Measurements from ENCODE around the gene UVSSA. TPM values are rescaled to one million over a fixed set of nuclear protein-coding genes. Genes with fewer than 3 reads are reported as not detected.

Gene UVSSA
- total and polyA plus RNA-seq, 12 donors: 2.4 to 11.9 (median 6.6) TPM

GRCh38 chr4:1325176-1325480 lies 21.9 kb upstream of the UVSSA start:
- Histone ChIP-seq H3K36me3 (peaks cover 0 to 88% (median 21%) of the 10 kb centered on the region in 9 donors), H3K9me3 (no peaks in the 10 kb centered on the region), H3K27ac (no peak overlapping the region), H3K4me1 (peaks cover 0 to 17% (median 0%) of the 10 kb centered on the region in 9 donors), H3K27me3 (no peaks in the 10 kb centered on the region), H3K4me3 (no peak overlapping the region)
- no peak for ATAC-seq
- intact Hi-C loops (cut with DNase I): no loop called here
- no peak for TF ChIP-seq CTCF (IDR thresholded peaks at IDR 0.05)
- WGBS, 2 donors: 95 to 96% methylated on average over 11 of the region's 11 CpGs
- DNase-seq: no peak

- ATAC-seq (no peak), DNase-seq (no peak)
- Histone ChIP-seq H3K36me3 (peaks cover 0 to 89% (median 21%) of the 10 kb centered on the region in 9 donors), H3K27ac (no peak overlapping the region), H3K4me3 (no peak overlapping the region), H3K9me3 (no peaks in the 10 kb centered on the region), H3K27me3 (no peaks in the 10 kb centered on the region), H3K4me1 (peaks cover 0 to 17% (median 0%) of the 10 kb centered on the region in 9 donors)
- TF ChIP-seq CTCF (IDR thresholded peaks at IDR 0.05): no peak
- WGBS, 2 donors: 85 to 88% methylated on average over 35 of the region's 35 CpGs
- intact Hi-C loops (cut with DNase I): no loop called here
Observed at GRCh38 chr4:1325681-1326635, 21.1 kb upstream of the UVSSA start.

DNA sequence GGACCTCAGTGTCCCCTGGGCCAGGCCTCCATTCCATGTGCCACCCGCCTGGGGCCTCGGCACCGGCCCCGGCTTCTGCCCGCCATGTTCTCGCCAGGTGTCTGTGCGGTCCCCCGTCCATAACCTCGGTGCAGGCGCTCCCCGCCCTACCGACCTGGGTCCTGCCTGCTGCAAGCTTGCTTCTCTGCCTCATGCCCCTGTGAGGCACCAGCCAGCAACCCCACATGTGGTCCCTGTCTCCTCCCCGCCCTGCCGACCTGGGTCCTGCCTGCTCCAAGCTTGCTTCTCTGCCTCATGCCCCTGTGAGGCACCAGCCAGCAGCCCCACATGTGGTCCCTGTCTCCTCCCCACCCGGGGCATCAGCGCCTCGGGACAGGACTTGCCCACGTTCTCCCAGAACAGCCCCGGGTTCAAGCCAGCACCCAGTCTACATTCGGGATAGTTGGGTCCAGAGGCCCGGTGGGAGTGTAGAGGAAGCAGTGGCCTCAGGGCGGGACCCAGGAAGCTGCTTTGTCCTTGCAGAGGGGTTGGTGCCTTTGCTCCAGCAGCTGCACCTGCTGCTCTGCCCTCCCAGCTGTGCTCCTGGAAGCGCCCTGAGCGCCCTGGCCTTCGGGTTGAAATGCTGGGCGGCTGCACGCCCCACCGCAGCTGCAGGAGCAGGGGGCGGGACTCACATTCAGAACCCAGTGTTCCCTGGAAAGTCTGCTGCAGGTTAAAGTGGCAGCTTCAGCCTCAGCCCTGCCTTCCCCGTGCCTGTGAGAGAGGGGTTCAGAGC lies 20.1 kb upstream of the UVSSA start:
- peaks cover 0 to 17% (median 0%) of the 10 kb centered on the region in 9 donors for H3K4me1 ChIP-seq
- no peak overlapping the region for H3K4me3 ChIP-seq
- H3K27me3 ChIP-seq: no peaks in the 10 kb centered on the region
- WGBS, 2 donors: 94 to 95% methylated on average over 27 to 30 of the region's 30 CpGs
- intact Hi-C loops (cut with DNase I): no loop called here
- DNase-seq (no peak), ATAC-seq (no peak)
- peaks cover 0 to 86% (median 21%) of the 10 kb centered on the region in 9 donors for H3K36me3 ChIP-seq
- H3K9me3 ChIP-seq: no peaks in the 10 kb centered on the region
- no peak overlapping the region for H3K27ac ChIP-seq
- no peak for TF ChIP-seq CTCF (IDR thresholded peaks at IDR 0.05)

GRCh38 chr4:1327526-1328266 lies 19.3 kb upstream of the UVSSA start:
- ATAC-seq: no peak
- Histone ChIP-seq H3K4me1 (peaks cover 0 to 17% (median 0%) of the 10 kb centered on the region in 9 donors), H3K36me3 (peaks cover 0 to 83% (median 24%) of the 10 kb centered on the region in 9 donors), H3K27me3 (no peaks in the 10 kb centered on the region), H3K4me3 (no peak overlapping the region), H3K27ac (no peak overlapping the region), H3K9me3 (no peaks in the 10 kb centered on the region)
- intact Hi-C loops (cut with DNase I): no loop called here
- no peak for TF ChIP-seq CTCF (IDR thresholded peaks at IDR 0.05)
- no peak for DNase-seq
- 91 to 94% methylated on average over 33 of the region's 33 CpGs for WGBS, 2 donors

All from heart right ventricle (tissue), 16 donors.